Measurements from ENCODE around the gene TMCO6.

Gene TMCO6

DNA sequence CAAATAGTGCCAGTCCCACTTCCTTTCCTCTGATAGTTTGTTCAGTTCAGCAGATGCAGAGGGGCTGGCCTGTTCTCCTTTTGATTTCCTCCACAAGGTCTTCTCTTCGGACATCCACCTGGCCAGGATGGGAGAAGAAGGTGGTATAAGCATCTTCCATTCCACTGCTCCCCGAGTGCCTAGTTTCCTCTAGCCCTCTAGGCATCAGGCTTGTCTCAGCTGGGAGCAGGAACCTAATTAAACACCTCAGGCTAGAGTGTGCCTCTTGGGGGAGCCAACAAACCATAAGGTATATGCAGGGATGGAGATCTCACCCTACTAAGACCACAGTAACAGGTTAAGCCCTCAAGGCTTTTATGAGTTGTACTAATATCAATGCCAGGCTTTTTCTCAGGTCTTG lies 35.0 kb downstream of the TMCO6 start:
- DNase-seq: no peak

DNA sequence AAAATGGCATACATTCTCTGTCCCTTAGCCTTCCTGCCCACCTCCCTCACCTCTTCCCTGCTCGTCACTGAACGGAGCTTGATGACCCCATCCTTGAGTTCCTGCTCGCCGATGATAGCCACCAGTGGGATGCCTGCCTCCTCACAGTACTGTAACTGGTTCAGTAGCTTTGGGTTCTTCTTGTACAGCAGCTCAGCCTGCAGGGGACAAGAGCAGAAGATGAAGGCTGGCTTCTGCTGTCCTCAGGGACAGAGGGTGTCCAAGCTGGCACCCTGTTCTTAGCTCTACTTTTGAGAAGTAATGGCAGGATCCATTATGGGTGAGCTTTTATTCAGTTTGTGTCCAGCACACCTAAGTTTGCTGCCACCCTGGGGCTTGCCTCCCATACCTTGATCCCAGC lies 35.4 kb downstream of the TMCO6 start:
- no peak for DNase-seq

GRCh38 chr5:140677947-140678346 lies 38.7 kb downstream of the TMCO6 start:
- DNase-seq: no peak

DNA sequence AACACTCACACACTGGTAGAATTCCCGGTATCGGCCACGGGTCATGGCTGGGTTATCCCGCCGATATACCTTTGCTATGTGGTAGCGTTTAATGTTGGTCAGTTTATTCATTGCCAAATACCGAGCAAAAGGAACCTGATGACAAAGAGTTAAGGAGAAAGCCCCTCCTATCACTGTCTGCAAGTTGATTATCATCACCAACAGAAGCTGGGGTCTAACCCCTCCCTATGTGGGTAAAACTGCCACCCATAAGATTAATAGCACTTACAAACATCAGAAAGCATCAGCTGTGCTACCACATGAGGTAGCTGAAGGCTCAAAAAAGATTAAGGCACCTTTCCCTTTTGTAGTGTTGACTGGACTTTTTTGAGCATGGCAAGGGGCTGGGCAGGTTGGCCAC lies 39.7 kb downstream of the TMCO6 start:
- no peak for DNase-seq

GRCh38 chr5:140690376-140690932 lies 51.2 kb downstream of the TMCO6 start:
- DNase-seq: no peak

DNA sequence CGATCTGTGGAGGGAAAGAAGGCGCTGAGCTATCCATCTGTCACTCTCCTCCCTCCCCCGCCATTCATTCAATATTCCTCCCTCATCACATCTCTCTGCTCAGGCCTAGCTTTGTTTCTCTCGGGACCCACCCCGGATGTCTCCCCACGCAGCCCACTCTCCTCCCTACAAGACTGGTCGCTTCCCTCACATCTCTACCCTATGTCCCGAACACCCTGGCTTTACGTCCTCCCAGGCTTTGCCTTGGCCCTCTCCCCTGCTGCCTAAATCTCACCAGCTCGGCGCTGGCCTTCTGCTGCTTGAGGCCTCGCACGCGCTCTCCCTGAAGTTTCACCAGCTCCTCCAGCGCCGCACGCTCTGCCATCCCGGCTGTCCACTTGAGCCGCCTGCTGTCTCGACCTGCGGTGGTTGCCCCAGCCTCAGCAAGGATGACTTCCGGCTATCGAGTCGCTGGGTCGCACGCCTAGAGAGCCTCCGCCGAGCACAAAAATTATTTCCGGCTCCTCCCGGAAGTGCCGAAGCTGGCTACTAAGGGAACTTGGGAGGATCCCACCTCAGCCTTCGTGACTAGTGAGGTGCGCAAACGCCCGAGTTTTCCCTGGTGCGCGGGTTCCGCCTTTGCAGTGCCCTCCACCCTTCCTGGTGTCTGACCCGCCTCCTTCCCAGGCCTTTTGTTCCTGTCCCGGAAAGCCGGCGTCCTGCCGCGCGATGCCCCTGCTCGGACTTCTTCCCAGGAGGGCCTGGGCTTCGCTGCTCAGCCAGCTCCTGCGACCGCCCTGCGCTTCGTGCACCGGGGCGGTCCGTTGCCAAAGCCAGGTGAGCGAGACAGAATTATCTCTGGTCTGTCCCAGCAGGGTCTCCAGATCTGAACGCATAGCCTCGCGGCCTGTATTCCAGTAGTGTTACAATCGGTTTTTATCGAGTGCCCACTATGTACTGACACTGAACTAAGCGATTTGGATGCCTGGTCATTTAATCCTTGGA lies 52.0 kb downstream of the TMCO6 start, which contains the start of the genes HARS1 and HARS2:
TSS of gene HARS1 (minus strand) at position 430 of the 984 bp plus-strand sequence. CDS start at position 364, 66 bp downstream.
TSS of gene HARS2 (plus strand) at position 515 of the 984 bp plus-strand sequence. CDS start at position 709, 194 bp downstream.
- DNase-seq: peak; percentile 95

DNA sequence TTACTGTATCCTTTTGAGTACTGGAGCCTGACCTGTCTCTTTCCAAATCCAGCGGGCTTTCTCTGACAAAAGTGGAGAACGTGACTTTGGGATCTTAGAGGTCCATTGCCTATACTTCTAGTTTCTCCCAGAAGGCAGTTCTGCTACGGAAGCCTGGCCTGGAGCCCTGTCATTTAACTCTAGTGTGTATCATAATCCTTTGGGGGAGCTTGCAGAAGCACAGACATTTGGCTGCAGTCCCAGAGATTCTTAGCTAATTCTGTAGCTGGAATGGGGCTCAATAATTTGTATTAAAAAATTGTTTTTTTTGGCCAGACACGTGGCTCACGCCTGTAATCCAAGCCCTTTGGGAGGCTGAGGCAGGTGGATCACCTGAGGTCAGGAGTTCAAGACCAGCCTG lies 55.0 kb downstream of the TMCO6 start:
- DNase-seq: no peak
